ENCODE results near the gene KRTAP12-1. TPM values are rescaled to one million over a fixed set of nuclear protein-coding genes. Genes with fewer than 3 reads are reported as not detected.
"Not testable (repeated sequence)": the region's sequence is repeated elsewhere in the genome, so short reads cannot be mapped to it uniquely, and the experiment has no call there.

Gene KRTAP12-1
- polyA plus RNA-seq, 3 donors: not detected

DNA sequence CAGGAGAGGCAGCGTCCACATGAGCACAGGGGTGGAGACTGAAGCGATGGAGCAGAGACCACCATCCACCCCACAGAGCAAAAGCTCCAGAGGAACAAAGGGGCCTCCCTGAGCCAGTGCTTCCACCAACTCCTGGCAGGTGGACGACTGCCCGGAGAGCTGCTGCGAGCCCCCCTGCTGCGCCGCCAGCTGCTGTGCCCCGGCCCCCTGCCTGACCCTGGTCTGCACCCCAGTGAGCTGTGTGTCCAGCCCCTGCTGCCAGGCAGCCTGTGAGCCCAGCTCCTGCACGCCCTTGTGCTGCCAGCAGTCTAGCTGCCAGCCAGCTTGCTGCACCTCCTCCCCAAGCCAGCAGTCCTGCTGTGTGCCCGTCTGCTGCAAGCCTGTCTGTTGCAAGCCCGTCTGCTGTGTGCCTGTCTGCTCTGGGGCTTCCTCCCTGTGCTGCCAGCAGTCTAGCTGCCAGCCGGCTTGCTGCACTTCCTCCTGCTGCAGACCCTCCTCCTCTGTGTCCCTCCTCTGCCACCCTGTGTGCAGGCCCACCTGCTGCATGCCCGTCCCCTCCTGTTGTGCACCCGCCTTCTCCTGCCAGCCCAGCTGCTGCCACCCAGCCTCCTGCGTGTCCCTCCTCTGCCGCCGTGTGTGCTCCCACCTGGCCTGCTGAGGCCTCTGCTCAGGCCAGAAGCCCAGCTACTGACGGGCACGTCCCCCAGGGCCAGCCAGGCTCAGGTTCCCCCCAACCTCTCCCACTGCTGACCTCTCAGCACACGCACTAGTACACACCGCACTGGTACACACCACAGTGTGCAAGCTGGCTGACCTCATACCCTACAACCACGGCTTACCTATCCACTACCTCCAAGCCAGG is 20.4 kb upstream of the KRTAP12-1 start:
- no peak overlapping the region for H3K27ac ChIP-seq (ENCODE audit: low read depth, low read length)
- 68 to 70% (median 70%) methylated on average over 20 to 22 of the region's 22 CpGs for WGBS, 3 donors

DNA sequence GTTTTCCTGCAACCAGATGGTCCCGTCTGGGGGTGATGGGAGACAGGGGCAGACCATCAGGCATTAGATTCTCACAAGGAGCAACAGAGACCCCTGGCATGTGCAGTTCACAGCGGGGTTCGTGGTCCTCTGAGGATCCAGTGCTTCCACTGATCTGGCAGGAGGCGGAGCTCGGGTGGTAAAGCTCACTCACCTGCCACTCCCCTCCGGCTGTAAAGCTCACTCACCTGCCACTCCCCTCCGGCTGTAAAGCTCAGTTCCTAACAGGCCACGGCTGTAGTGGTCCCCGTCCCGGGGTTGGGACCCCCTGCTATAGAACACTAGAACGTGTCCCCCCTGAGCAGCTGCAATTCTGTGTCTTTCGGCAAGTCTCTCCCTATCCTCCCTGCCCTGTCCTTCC is 19.6 kb upstream of the KRTAP12-1 start:
- WGBS, 3 donors: 23 to 40% (median 38%) methylated on average over 12 of the region's 12 CpGs
- H3K27ac ChIP-seq (ENCODE audit: low read depth, low read length): no peak overlapping the region

DNA sequence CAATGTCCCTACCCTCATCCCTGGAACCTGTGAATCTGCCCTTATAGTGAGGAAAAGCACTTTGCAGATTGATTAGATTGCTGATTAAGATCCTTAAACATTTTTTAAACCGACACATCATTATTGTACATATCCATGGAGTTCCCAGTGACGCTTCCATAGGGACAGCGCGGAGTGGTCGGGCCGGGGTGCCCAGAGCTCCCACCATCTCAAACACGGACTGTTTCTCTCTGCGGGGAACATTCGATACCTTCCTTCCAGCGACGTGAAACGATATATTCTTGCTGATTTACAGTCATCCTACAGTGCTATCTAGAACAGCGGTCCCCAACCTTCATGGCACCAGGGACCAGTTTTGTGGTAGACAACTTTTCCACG is 19.0 kb upstream of the KRTAP12-1 start:
- H3K27ac ChIP-seq (ENCODE audit: low read depth, low read length): no peak overlapping the region
- 77 to 83% (median 82%) methylated on average over 14 of the region's 14 CpGs for WGBS, 3 donors

DNA sequence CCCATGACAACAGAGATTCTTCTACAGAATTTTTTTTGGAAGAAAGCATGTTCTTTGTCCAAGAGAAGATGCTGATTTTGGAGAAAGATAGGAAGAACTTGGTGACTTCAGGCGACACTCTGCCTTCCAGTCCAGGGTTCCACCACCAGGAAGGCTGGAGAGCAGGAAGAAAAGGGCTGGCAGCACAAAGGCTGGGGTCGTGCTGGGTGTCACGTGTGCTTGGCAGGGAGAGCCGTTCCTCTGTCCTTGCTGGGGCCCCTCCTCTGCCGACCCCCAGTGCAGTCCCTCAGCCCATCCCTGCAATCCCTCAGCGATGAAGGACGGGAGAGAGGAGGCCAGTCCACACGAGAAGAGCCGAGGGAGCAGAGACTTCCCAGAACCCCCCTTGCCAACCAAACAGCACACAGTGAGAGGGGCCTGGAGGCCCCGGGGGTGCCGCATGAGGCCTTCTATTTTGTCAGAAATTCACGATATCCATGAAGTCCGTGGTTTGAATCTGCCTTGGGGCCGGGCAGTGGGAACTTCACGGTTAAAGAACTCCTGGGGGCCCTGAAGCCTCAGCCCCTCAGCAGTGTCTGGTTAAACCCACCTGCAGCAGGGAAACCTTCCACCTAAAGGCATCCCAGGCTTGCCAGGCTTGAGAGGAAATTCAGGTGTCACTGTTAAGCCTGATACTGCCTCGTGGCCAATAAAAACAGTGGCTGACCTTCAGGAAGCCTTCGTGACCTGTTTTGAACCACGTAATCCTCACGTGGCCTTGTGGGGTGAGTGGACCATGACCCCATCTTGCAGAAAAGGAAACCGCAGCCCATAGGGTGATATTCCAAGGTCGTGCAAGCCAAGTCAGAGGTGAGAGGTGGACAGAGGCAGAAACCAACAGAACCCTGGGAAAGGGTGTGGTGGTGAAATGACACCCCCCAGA is 18.4 kb upstream of the KRTAP12-1 start:
- 40 to 53% (median 41%) methylated on average over 21 of the region's 21 CpGs for WGBS, 3 donors
- H3K27ac ChIP-seq (ENCODE audit: low read depth, low read length): no peak overlapping the region

DNA sequence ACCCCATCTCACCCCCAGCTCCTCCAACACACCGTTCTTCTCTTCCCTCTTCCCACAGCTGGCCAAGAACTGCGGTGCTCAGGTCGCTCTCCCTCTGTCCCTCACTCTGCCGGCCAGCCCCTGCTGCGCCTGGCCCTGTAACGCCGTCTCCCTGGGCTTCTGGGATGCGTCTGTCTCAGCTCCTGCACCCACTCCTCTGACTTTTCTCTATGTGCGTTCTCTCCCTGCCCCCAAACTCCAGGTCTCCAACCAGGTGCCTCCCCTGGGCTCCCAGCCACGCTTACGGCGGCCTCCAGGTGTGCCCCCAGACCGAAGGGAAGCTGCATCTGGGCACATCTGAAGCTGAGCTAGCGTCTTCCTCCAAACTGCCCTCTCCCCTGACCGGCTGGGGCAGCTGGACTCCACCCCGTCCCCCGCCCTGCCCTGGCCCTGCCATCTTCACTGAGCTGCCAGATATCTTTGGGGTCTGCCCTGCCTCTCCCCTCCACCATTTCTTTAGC is 17.6 kb upstream of the KRTAP12-1 start:
- H3K27ac ChIP-seq (ENCODE audit: low read depth, low read length): no peak overlapping the region
- WGBS, 3 donors: 40 to 51% (median 47%) methylated on average over 17 of the region's 17 CpGs

DNA sequence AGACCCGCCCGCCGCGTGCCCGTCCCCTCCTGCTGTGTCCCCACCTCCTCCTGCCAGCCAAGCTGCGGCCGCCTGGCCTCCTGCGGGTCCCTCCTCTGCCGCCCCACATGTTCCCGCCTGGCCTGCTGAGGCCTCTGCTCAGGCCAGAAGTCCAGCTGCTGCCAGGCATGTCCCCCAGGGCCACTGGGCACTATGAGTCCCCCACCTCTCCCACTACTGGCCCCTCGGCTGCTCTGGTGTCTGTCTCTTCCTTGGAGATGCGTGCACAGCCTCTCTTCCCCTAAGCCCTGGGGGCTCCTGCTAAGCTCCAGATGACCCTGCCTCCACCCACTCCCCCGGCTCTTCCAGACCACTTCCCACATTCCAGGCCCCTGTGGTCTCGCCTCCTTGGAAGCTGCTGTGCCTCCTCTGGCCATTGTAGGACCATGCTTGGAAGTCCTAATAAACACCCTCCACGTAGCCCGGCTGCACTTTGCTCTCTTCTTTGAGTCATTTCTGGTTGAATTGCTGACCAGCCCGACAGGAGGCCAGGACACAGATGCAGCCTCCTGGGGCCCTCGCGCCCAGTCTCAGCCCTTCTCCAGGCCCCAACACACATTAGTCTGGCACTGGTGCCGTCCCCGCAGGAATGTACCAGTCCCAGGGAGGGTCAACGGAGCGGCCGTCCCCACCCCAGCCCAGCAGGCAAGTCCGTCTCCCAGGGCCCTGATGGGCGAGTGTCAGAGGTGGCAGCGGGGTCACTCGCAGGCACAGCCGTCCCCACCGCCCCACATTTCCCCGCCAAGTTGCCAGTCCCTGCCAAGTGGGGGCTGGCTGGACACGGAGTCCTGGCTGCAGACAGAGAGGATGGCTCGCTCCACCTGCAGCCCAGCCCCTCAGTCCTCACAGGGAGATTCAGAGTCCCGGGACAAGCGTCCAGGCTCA is 16.1 kb upstream of the KRTAP12-1 start:
- WGBS, 3 donors: 28 to 36% (median 32%) methylated on average over 30 to 35 of the region's 35 CpGs
- H3K27ac ChIP-seq (ENCODE audit: low read depth, low read length): no peak overlapping the region

DNA sequence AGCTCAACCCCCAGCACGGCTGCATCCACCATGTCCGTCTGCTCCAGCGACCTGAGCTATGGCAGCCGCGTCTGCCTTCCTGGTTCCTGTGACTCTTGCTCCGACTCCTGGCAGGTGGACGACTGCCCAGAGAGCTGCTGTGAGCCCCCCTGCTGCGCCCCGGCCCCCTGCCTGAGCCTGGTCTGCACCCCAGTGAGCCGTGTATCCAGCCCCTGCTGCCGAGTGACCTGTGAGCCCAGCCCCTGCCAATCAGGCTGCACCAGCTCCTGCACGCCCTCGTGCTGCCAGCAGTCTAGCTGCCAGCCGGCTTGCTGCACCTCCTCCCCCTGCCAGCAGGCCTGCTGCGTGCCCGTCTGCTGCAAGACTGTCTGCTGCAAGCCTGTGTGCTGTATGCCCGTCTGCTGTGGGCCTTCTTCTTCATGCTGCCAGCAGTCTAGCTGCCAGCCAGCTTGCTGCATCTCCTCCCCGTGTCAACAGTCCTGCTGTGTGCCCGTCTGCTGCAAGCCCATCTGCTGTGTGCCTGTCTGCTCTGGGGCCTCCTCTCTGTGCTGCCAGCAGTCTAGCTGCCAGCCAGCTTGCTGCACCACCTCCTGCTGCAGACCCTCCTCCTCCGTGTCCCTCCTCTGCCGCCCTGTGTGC is 15.3 kb upstream of the KRTAP12-1 start, which contains the start of gene KRTAP10-12:
Gene KRTAP10-12 (plus strand): TSS at position 1 of the 639 bp plus-strand sequence. CDS start 30 bp downstream, at position 31.
- WGBS, 3 donors: 30 to 43% (median 42%) methylated on average over 16 to 19 of the region's 21 CpGs
- H3K27ac ChIP-seq (ENCODE audit: low read depth, low read length): not testable (repeated sequence)

DNA sequence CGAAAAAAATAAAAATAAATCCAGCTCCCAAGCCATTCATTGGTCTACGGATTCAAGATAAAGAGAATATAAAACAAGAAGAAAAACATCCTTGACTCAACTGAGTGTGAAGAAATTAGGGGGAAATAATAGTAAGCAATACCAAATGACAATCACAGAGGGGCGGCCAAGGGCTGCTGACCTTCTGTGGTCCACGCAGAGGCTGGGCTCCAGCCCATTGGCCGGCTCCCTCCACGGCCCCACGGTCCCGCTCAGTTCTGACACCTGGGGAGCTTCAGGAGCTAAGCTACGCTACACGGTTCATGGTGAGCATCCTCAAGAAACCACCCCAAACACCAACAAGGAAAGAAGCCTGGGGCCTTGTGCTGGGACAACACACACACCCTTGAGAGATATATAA is 14.6 kb upstream of the KRTAP12-1 start:
- 64 to 74% (median 71%) methylated on average over 10 of the region's 10 CpGs for WGBS, 3 donors
- H3K27ac ChIP-seq (ENCODE audit: low read depth, low read length): no peak overlapping the region

DNA sequence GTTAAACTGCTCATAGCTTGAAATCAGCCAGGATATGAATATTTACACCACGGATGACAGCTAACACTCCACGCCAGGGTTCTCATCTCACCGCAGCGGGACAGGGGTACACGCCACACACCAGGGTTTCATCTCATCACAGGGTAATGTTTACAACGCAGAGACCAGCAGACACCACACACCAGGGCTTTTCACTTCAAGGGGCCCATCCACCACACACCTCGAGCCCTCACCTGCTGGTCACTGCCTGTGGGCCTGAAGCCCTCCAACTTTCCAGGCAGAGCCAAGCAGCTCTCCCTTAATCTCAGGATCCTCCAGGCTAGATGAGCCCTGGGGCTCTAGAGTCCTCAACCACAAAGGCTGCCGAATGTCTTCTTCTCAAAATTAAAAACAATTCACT is 13.7 kb upstream of the KRTAP12-1 start:
- H3K27ac ChIP-seq (ENCODE audit: low read depth, low read length): no peak overlapping the region
- 66 to 77% (median 74%) methylated on average over 8 of the region's 8 CpGs for WGBS, 3 donors

DNA sequence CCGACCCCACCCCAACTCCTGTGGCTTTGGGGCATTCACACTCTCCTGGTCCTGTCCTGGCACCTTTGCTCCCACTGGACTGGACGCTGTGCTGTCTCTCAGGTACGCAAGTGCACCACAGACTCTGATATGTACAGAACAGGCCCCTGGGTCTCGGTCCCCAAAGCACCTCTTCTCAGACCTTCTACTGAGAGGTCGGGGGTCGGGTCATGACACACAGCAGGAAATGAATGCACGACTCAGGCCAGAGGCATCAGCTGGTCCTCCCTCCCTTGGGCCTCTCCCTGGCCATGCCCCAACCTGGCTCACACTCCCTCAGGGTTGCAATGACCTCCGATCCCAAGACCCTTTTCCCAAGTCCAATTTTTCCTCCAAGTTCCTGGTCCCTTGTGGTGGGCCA is 13.2 kb upstream of the KRTAP12-1 start:
- WGBS, 3 donors: 54 to 68% (median 65%) methylated on average over 7 to 8 of the region's 8 CpGs
- H3K27ac ChIP-seq (ENCODE audit: low read depth, low read length): no peak overlapping the region

DNA sequence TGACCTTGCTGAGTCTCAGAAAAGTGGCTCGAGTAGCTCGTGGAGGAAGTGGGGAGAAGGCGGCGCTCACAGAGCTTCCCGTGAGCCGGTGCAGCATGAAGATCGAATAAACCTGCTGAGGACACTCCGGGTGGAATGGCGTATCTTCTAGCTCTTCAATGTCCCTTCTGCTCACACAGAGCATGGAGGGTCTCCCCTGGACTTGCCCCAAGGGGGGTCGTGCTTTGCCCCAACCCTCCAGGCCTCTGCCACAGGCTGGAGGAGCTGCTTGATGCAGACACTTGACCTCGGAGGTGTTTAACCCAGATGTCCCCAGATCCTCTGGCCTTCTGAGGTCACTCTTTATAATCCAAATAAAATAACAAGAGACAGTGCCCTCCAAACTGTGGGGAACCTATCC is 12.8 kb upstream of the KRTAP12-1 start:
- H3K27ac ChIP-seq (ENCODE audit: low read depth, low read length): no peak overlapping the region
- WGBS, 3 donors: 53 to 69% (median 64%) methylated on average over 11 of the region's 11 CpGs

DNA sequence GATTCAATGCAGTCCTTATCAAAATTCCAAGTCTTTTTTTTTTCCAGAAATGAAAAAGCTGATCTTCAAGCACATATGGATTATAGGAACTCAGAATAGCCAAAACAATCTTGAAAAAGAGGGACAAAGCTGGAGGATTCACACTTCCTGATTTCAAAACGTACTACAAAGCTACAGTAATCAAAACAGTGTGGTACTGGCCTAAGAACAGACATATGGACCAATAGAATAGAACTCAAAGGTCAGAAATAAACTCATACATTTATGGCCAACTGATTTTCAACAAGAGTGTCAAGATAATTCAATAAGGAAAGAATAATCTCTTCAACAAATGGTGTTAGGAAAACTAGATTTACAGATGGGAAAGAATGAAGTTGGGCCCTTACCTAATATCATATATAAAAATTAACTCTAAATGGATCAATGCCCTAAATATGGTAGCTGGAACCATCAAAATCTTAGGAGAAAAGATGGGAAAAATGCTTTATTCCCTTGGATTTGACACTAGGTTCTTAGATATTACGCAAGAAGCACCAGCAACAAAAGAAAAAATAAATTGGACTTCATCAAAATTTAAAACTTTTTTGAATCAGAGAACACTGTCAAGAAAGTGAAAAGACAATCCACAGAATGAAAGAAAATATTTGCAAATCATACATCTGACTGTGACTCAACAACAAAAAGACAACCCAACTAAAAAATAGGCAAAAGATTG is 11.0 kb upstream of the KRTAP12-1 start:
- 45 to 49% (median 49%) methylated on average over 2 of the region's 2 CpGs for WGBS, 3 donors
- H3K27ac ChIP-seq (ENCODE audit: low read depth, low read length): no peak overlapping the region

DNA sequence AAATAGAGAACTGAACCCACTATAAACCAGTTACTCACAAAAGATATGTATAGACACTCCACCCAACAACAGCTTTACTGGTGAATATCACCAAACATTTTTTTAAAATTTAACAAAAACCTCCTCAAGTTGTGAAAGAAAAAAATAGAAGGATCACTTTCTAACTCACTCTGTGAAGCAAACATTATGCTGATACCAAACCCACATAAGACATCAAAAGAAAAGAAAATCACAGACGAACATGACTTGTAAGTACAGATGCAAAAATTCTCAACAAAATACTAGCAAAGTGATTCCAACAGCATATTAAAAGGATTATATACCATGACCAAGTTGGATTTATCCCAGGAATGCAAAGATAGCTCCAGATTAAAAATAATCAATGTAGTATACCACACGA is 9.7 kb upstream of the KRTAP12-1 start:
- no peak overlapping the region for H3K27ac ChIP-seq (ENCODE audit: low read depth, low read length)
- WGBS, 3 donors: 46 to 74% (median 70%) methylated on average over 2 of the region's 2 CpGs

DNA sequence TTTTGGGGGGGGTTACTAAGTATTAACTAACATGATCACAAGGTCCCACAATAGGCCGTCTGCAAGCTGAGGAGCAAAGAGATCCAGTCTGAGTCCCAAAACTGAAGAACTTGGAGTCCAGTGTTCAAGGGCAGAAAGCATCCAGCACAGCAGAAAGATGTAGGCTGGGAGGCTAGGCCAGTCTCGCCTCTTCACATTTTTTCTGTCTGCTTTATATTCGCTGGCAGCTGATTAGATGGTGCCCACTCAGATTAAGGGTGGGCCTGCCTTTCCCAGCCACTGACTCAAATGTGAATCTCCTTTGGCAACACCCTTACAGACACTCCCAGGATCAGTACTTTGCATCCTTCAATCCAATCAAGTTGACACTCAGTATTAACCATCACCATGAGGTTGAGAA is 7.8 kb upstream of the KRTAP12-1 start:
- WGBS, 3 donors: 81 to 90% (median 84%) methylated on average over 3 of the region's 3 CpGs
- H3K27ac ChIP-seq (ENCODE audit: low read depth, low read length): not testable (repeated sequence)

DNA sequence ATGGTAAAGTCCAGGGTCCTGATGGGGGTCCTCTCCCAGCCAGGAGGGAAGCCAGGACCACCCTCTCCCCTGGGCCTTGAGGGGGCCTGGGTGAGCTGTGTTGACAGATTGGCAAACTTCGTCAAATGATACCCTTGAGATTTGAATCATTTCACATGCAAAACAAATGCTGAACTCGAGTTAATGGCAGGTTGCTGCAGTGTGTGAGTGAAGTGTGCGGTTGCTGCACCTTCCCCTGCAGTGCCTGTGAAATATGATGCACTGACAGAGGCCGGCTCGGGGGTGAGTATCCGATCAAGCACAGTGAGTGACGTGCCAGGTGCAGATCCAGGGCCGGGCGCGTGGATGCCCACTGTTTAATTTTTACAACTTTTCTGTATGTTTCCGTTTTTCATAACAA is 5.7 kb upstream of the KRTAP12-1 start:
- WGBS, 3 donors: 31 to 54% (median 53%) methylated on average over 11 of the region's 11 CpGs
- H3K27ac ChIP-seq (ENCODE audit: low read depth, low read length): no peak overlapping the region

DNA sequence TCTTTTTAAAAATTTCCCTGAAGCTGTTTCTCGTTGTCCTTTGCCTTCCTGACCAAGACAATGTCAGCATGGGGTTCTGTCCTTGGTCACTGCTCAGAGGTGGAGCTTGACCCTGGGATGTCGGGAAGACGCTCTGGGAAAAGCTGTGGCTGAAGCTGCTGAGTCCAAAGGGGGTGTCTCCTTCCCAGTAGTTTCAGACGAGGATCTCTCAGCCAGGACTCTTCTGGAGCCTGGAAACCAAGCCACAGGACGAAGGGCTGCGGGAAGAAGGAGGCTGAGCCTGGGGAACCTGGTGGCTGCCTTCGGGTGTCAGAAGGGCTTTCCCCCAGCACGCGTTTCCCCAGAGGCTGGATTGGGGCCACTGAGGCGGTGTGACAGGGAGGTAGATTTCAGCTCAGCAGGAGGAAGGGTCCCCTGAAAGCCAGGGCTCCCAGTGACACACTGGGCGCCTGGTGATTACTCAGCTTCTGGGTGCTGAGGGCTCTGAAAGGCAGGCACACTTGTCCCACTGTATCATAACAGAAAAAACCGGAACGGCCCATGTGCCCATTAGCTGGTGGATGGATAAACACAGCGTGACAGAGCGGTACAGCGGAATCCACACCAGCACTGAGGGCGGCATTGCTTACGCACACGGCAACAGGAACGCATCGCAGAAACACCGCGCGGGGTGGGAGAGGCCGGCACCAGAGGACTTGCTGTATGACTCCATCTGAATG is 5.0 kb upstream of the KRTAP12-1 start:
- WGBS, 3 donors: 48 to 63% (median 61%) methylated on average over 25 of the region's 25 CpGs
- H3K27ac ChIP-seq (ENCODE audit: low read depth, low read length): no peak overlapping the region
